Measurements from ENCODE around the gene TMEM53.

TMEM53 gene

DNA sequence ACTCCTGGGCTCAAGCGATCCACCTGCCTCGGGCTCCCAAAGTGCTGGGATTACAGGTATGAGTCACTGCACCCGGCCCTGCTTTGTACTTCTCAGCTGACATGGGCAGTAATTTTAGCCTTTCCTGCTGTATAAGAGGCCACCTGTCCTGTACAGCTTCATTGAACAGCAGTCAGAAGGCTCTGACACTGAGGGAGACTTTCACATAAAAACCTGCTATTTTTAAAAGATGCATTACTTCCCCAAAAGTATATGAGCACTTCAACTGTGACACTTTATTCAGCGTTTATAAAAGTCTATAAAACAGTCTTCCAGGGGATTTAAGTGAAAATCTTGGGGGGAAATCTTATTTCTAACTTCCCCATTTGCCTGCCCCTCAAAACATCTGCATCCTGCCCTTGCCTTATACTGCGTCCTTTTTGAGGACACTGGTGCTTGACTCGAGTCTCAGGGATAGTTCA lies 39.1 kb upstream of the TMEM53 start:
- TF ChIP-seq, protein P1, sequence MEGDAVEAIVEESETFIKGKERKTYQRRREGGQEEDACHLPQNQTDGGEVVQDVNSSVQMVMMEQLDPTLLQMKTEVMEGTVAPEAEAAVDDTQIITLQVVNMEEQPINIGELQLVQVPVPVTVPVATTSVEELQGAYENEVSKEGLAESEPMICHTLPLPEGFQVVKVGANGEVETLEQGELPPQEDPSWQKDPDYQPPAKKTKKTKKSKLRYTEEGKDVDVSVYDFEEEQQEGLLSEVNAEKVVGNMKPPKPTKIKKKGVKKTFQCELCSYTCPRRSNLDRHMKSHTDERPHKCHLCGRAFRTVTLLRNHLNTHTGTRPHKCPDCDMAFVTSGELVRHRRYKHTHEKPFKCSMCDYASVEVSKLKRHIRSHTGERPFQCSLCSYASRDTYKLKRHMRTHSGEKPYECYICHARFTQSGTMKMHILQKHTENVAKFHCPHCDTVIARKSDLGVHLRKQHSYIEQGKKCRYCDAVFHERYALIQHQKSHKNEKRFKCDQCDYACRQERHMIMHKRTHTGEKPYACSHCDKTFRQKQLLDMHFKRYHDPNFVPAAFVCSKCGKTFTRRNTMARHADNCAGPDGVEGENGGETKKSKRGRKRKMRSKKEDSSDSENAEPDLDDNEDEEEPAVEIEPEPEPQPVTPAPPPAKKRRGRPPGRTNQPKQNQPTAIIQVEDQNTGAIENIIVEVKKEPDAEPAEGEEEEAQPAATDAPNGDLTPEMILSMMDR (IDR thresholded peaks at IDR 0.05; ENCODE audit: control extremely low read depth, extremely low read depth, low read depth, missing control alignments): no peak
- ChIA-PET POLR2A (interaction anchor here (1.1 to 3.2 kb wide), 3 partner anchors 8 to 106 kb away, joined by 3 to 20 read pairs (median 9); partner anchors contain the start of gene PLK3), CTCF (interaction anchor here (0.7 to 9.2 kb wide), 9 partner anchors 8 to 590 kb away, joined by 3 to 69 read pairs (median 4); partner anchors contain the start of genes PLK3 and RNU5D-1)
- peak; percentile 50 for DNase-seq (ENCODE audit: extremely low spot score)

DNA sequence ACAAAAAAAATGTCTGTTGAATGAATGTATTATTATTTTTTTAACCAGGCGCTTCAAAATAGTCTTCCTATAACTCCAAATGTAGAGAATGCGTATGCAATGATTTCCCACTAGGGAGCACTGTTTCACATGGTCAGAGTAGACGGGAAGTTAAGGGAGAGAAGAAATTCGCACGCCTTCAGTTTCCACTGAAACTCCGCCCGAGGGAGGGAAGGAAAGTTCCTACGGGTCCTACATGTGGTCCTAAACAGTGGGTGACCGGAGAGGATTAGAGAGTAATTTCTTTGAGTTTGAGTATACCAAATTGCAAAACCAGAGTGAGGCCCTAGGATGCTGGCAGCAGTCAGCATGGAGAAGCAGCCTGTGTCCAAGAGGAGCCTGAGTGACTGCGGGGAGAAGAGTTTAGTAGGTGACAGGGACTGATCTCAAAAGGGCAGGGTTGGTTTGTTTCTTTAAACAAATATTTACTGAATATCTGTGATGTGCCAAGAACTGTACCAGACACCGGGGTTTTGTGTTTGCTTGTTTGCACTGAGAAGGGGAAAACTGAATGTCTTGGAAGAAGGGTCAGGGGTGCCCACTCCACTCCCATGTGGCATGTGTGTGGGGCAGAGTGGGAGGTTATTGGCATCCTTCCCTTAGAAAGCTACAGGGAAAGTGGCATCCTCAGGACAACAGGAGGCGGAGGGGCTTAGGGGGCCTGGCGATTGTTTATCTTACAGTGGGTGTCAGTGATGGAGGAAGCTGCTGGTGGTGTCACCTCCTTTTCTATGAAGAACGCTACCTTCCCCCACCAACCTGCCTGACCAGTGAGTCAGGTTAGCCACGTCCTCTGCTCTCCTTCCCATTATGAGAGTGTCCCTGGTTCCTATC lies 33.9 kb upstream of the TMEM53 start:
- TF ChIP-seq, protein P1 (IDR thresholded peaks at IDR 0.05; ENCODE audit: control extremely low read depth, extremely low read depth, low read depth, missing control alignments): peak; percentile 63
- DNase-seq (ENCODE audit: extremely low spot score): peak; percentile 55
- ChIA-PET POLR2A (interaction anchor here (0.6 kb wide), 1 partner anchor 10 kb away, joined by 9 read pairs; no protein-coding TSS in a partner anchor), CTCF (interaction anchor here (0.7 to 2.1 kb wide), 11 partner anchors 9 to 595 kb away, joined by 3 to 23 read pairs (median 4); no protein-coding TSS in a partner anchor)

DNA sequence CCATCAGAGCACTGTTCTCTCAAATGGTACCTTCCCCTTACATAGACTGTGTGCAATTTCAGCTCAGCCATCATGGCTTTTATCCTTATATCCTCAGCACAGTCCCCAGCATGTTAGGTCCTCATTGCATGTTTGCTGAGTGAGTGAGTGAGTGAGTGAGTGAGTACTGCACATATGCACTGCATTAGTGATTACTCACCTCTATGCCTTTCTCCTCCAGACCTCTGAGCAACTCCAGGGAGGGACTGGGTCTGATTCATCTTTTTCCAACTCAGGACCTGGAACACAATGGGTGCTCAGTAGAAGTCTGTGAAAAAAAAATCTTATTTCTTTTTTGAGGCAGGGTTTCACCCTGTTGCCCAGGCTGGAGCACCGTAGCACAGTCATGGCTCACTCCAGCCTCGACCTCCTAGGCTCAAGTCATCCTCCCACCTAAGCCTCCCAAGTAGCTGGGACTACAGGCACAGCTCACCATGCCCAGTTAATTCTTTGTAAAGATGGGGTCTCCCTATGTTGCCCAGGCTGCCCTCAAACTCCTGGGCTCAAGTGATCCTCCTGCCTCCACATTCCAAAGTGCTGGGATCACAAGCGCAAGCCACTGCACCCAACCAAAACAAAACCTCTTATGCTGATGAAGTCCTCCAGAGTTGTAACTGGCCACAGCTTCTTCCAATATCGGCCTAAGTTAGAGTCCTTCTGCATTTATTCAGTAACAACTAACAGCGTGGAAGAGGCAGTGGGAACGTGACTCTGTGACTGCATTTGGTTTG lies 33.0 kb upstream of the TMEM53 start:
- no peak for DNase-seq (ENCODE audit: extremely low spot score)
- TF ChIP-seq, protein P1 (IDR thresholded peaks at IDR 0.05; ENCODE audit: control extremely low read depth, extremely low read depth, low read depth, missing control alignments): no peak
- CTCF ChIA-PET: interaction anchor here (0.8 to 2.1 kb wide), 7 partner anchors 8 to 75 kb away, joined by 3 to 23 read pairs (median 3); partner anchors contain the start of gene RNU5D-1
- POLR2A ChIA-PET: interaction anchor here (0.6 to 1.3 kb wide), 2 partner anchors 11 to 14 kb away, joined by 9 to 10 read pairs; no protein-coding TSS in a partner anchor

DNA sequence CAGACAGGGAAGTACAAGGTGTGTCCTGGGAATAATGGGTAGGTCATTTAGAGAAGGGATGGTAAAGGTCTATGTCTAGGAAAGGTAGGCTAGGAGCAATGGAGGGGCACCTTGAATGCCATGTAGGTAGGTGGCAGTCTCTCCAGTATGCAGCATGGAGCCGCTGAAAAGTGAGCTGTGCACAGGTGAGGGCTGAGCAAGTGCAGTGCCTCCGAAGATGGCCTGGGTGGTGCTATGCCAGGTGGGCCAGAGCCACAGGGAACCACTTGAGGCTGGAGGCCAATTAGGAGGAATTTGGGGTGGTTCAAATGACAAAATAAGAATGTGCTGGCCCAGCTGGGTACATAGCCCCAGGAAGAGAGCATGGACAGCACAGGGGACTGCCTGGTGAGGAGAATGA lies 31.7 kb upstream of the TMEM53 start:
- POLR2A ChIA-PET: no interaction called here
- CTCF ChIA-PET: interaction anchor here (1.2 to 2.1 kb wide), 4 partner anchors 9 to 13 kb away, joined by 4 to 23 read pairs (median 7); no protein-coding TSS in a partner anchor
- TF ChIP-seq, protein P1 (IDR thresholded peaks at IDR 0.05; ENCODE audit: control extremely low read depth, extremely low read depth, low read depth, missing control alignments): no peak

DNA sequence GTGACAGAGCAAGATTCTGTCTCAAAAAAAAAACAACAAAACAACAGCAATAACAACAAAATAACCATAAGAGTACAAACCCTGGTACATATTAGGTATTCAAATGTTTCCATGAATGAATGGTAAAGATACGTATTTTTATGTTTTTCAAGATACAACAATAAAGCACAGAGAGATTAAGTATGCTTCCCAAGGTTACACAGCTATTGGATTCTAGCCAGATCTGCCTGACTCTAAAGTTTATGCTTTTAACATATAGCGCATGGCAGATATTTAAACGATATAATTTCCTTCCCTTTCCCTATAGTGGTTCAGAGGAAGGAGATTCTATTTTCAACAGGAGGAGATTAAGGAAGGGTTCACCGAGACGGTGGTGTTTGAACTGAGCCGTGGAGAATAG lies 31.2 kb upstream of the TMEM53 start:
- TF ChIP-seq, protein P1 (IDR thresholded peaks at IDR 0.05; ENCODE audit: control extremely low read depth, extremely low read depth, low read depth, missing control alignments): no peak
- DNase-seq (ENCODE audit: extremely low spot score): no peak
- ChIA-PET CTCF (interaction anchor here (1.2 to 1.9 kb wide), 2 partner anchors 10 to 11 kb away, joined by 4 to 5 read pairs; no protein-coding TSS in a partner anchor), POLR2A (no interaction called here)

More for the DNA sequence above, 31.7 kb upstream of the TMEM53 start:
- no peak for DNase-seq (ENCODE audit: extremely low spot score)
